Panc1 (cell line): ENCODE measurements around the gene SOWAHC. TPM values are rescaled to one million over a fixed set of nuclear protein-coding genes. Genes with fewer than 3 reads are reported as not detected.
A peak's percentile ranks its signal among the peaks of the same experiment; 100 is the strongest.

Source experiments
- ATAC-seq: fragments of 200-7000 bp; cut with Tn5 transposase; 2 replicates; pipeline ENCODE4 v1.9.1; 2020; ENCODE audit warnings: mild to moderate bottlenecking, moderate library complexity
- BruUV-seq: library from RNA; stranded (reverse); fragments of 400-500 nt; replicated peaks from 2 replicates; lab custom pipeline; 2021; lab: Mats Ljungman, UMichigan
- CTCF ChIA-PET: fragments of 300-600 bp; sonication (Branson Sonifier 250); formaldehyde crosslinking; loops from one replicate; lab custom pipeline; 2022; ENCODE audit warnings: antibody characterized with exemption; lab: Charles Lee
- POLR2A ChIA-PET: fragments of 300-600 bp; sonication (Branson Sonifier 250); formaldehyde crosslinking; loops from one replicate; lab custom pipeline; 2022; ENCODE audit warnings: antibody characterized with exemption; lab: Charles Lee
- DNase-seq: peaks from one replicate; pipeline ENCODE4 v3.0.0-alpha.2; 2010; ENCODE audit warnings: low read depth, low spot score
- H3K27ac ChIP-seq: 2 replicates; pipeline ENCODE4 v1.5.1; 2011; ENCODE audit warnings: mild to moderate bottlenecking, low read length, inconsistent platforms
- H3K27me3 ChIP-seq: fragments of 200-500 bp; sonication (Bioruptor generic); 2 replicates; pipeline ENCODE4 v1.6.0; 2014; ENCODE audit warnings: low read length, inconsistent platforms; ENCODE audit not compliant: control insufficient read depth, insufficient read depth
- H3K36me3 ChIP-seq: fragments of 200-500 bp; sonication (Bioruptor generic); 2 replicates; pipeline ENCODE4 v1.5.1; 2014; ENCODE audit warnings: inconsistent platforms, mild to moderate bottlenecking, low read length, moderate library complexity; ENCODE audit not compliant: control insufficient read depth, insufficient read depth
- H3K4me1 ChIP-seq: 2 replicates; pipeline ENCODE4 v1.5.1; 2011; ENCODE audit warnings: inconsistent platforms, mild to moderate bottlenecking, low read length, moderate library complexity; ENCODE audit not compliant: control insufficient read depth, insufficient read depth
- H3K4me3 ChIP-seq, 2 experiments: 2 replicates each; pipeline ENCODE4 v1.5.1; 2011 to 2012; ENCODE audit warnings: low read depth in 2 of 2, low read length in 2 of 2, mild to moderate bottlenecking in 2 of 2, inconsistent platforms in 1 of 2, moderate library complexity in 1 of 2
- H3K9me3 ChIP-seq: fragments of 200-500 bp; sonication (Bioruptor generic); 2 replicates; pipeline ENCODE4 v1.5.1; 2014; ENCODE audit warnings: low read depth, mild to moderate bottlenecking, inconsistent platforms, low read length, moderate library complexity; ENCODE audit not compliant: control insufficient read depth, insufficient read depth
- POLR2AphosphoS5 ChIP-seq: IDR thresholded peaks from 2 replicates; pipeline ENCODE4 v1.6.1; 2012; ENCODE audit warnings: mild to moderate bottlenecking, low read depth, low read length, moderate library complexity
- REST ChIP-seq, 2 experiments: IDR thresholded peaks; 2 replicates each; pipeline ENCODE4 v1.6.1; 2011 to 2012; ENCODE audit warnings: low read depth in 2 of 2, control low read depth in 1 of 2, low read length in 1 of 2, mild to moderate bottlenecking in 1 of 2, moderate library complexity in 1 of 2; ENCODE audit not compliant: insufficient read depth in 1 of 2
- SIN3A ChIP-seq: IDR thresholded peaks from 2 replicates; pipeline ENCODE4 v1.6.1; 2012; ENCODE audit warnings: low read depth, mild to moderate bottlenecking, low read length, moderate library complexity, borderline replicate concordance; ENCODE audit not compliant: insufficient read depth
- TCF7L2 ChIP-seq: IDR thresholded peaks from 2 replicates; pipeline ENCODE4 v1.6.1; 2011; ENCODE audit warnings: mild to moderate bottlenecking, low read depth, low read length, inconsistent platforms
- in situ Hi-C: cut with HindIII; loops from 2 replicates; pipeline ENCODE4 v1.10.0; 2016; ENCODE audit warnings: low sequenced_read_pairs, low pct_unique_long_range_greater_than_20kb
- intact Hi-C: fragments of 100-400 bp; cut with micrococcal nuclease; formaldehyde crosslinking; loops from one replicate; pipeline ENCODE4 v1.10.0; 2022; ENCODE audit not compliant: unreplicated experiment
- total RNA-seq: library from RNA; stranded (reverse); gene quantifications from one replicate; pipeline ENCODE4 v1.2.1, GENCODE V29; 2021; ENCODE audit not compliant: unreplicated experiment
- TF ChIP-seq, protein P1 (sequence below): fragments of 450-650 bp; IDR thresholded peaks from 2 replicates; pipeline ENCODE4 v1.5.1; 2017; ENCODE audit warnings: mild to moderate bottlenecking

Gene SOWAHC
- total RNA-seq, 1 experiment from 2014 or later: 23.4 TPM

DNA sequence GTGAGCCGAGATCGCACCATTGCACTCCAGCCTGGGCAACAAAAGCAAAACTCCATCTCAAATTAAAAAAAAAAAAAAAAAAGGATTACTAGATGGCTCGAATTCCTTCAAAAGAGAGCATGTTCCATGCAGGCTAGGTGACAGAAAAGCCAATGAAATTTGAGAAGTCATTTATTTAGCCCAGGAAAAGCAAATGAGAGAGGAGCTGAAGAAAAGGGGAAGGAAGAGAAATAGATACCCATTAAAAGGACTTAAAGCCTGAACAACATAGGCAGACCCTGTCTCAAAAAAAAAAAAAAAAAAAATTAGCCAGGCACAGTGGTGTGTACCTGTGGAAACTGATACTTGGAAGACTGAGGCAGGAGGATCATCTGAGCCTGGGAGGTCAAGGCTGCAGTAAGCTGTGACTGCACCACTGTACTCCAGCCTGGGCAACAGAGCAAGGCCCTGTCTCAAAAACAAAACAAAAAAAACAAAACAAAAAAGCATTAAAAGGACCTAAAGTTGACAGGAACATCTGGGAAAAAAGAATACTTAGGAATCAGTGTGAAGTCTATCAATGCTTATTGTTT, 11.5 kb upstream of the SOWAHC start:
- Histone ChIP-seq H3K4me3 (no peak overlapping the region), H3K9me3 (no peaks in the 10 kb centered on the region), H3K36me3 (no peaks in the 10 kb centered on the region), H3K4me1 (peaks cover 27% of the 10 kb centered on the region), H3K27ac (no peak overlapping the region), H3K27me3 (no peaks in the 10 kb centered on the region)
- DNase-seq (no peak), ATAC-seq (no peak)
- BruUV-seq: no TSS peak
- POLR2A ChIA-PET: interaction anchor here (0.7 kb wide), 1 partner anchor 126 kb away, joined by 5 read pairs; no protein-coding TSS in a partner anchor
- in situ Hi-C loops: no loop called here
- intact Hi-C loops: no loop called here
- no peak for TF ChIP-seq REST (IDR thresholded peaks at IDR 0.05; ENCODE audit: insufficient read depth in 1 of 2, low read depth in 2 of 2, low read length in 1 of 2)
- no peak for TF ChIP-seq POLR2AphosphoS5
- TF ChIP-seq, protein P1, sequence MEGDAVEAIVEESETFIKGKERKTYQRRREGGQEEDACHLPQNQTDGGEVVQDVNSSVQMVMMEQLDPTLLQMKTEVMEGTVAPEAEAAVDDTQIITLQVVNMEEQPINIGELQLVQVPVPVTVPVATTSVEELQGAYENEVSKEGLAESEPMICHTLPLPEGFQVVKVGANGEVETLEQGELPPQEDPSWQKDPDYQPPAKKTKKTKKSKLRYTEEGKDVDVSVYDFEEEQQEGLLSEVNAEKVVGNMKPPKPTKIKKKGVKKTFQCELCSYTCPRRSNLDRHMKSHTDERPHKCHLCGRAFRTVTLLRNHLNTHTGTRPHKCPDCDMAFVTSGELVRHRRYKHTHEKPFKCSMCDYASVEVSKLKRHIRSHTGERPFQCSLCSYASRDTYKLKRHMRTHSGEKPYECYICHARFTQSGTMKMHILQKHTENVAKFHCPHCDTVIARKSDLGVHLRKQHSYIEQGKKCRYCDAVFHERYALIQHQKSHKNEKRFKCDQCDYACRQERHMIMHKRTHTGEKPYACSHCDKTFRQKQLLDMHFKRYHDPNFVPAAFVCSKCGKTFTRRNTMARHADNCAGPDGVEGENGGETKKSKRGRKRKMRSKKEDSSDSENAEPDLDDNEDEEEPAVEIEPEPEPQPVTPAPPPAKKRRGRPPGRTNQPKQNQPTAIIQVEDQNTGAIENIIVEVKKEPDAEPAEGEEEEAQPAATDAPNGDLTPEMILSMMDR: no peak
- no peak for TF ChIP-seq TCF7L2
- CTCF ChIA-PET: no interaction called here

GRCh38 chr2:109604597-109604996, 9.6 kb upstream of the SOWAHC start:
- in situ Hi-C loops: no loop called here
- ChIA-PET POLR2A (no interaction called here), CTCF (no interaction called here)
- Histone ChIP-seq H3K27ac (peak overlapping the region; percentile 40; the same call in 1 of the 2 replicates), H3K9me3 (no peaks in the 10 kb centered on the region), H3K4me1 (peaks cover 43% of the 10 kb centered on the region), H3K4me3 (no peak overlapping the region), H3K36me3 (no peaks in the 10 kb centered on the region), H3K27me3 (no peaks in the 10 kb centered on the region)
- no TSS peak for BruUV-seq
- TF ChIP-seq TCF7L2 (no peak), POLR2AphosphoS5 (no peak), SIN3A (no peak), REST (IDR thresholded peaks at IDR 0.05; ENCODE audit: insufficient read depth in 1 of 2, low read depth in 2 of 2, low read length in 1 of 2) (no peak)
- TF ChIP-seq, protein P1: no peak
- DNase-seq (peak; percentile 87), ATAC-seq (peak; percentile 64)
- intact Hi-C loops: no loop called here
